ENCODE results near the gene CUL2.

- TF ChIP-seq POLR2A (IDR thresholded peaks at IDR 0.05) (no peak), CTCF (IDR thresholded peaks at IDR 0.05 in 8 of 11, conservative IDR thresholded peaks at IDR 0.05 in 3 of 11) (no peak)
These were observed 22.4 kb upstream of the CUL2 start for GRCh38 chr10:35112571-35112970.

Data from spleen (tissue), 7 donors.